Activated CD4-positive, alpha-beta T cell treated with anti-CD3 and anti-CD28 coated beads for 4 hours (primary cell): ENCODE results near the gene FARS2.
A peak's percentile ranks its signal among the peaks of the same experiment; 100 is the strongest.

Source experiments
- DNase-seq, 2 donors: peaks; one replicate each; pipeline ENCODE4 v3.0.0-alpha.2; 2020

The FARS2 gene

DNA sequence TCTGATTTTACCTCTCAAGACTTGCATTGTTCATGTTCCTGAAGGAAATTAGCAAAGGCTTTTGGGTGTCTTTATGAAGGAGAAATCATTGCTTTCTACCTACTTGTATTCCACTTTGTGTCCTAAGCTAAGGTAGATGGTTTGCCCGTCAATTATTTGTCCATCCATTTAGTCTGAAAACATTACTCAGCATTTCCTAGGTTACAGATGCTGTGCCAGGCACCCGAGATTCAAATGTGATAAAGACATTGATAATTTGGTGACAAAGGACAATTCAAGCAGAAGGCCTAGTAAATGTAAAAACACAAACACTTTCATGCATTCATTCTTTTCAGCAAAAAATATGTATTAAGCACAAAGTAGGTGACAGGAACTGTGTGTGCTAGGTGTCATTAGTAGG is 251.1 kb downstream of the FARS2 start:
- no peak for DNase-seq

DNA sequence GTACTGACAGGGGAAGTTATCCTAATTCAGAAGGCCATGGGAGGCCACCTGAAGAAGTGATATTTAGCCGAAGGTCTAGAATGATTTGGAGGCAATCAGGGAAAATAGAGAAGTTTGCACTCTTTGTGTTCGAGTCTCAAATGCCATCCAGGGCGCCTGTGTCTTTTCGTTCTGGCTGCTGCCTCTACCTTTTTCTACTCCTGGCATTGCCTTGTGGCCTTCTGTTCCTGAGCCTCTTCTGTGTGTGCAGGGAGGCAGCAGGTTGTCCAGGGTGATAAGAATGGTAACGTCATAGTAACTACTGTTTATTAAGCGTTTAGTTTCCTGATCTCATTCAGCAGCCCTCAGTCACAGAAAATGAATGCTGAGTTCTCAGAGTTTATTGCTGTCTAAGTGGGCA is 252.1 kb downstream of the FARS2 start:
- DNase-seq: no peak

DNA sequence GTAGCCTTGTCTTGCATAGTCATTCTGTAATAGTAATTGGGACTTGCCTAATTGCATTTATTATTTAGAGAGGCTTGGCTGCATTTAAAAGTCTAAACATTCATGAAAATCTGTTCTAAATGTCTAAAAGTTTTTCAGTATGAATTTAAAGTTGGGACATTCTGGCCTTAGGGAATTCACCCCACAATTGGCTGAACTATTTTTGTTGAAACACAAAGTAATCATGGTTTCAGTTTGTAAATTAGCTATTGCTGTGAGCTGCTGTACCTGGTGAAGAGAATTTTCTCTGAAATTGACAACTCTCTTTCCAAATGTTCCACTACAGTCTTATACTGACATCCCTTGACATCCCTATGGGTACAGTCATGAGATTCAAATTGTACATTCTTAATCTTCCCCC is 253.0 kb downstream of the FARS2 start:
- no peak for DNase-seq

DNA sequence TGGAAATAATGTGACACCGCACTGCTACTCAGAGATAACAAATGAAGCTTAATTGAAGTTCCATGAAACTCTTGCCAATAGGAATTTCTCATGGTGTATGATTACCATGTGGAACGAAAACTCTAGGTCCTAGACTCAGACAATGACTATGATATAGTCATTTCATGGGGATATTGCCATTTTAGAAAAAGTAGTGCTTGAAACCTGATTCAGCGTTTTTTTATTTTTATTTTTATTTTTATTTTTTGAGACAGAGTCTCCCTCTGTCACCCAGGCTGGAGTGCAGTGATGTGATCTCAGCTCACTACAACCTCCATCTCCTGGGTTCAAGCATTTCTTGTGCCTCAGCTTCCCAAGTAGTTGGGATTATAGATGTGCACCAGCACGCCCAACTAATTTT is 253.9 kb downstream of the FARS2 start:
- DNase-seq: no peak

DNA sequence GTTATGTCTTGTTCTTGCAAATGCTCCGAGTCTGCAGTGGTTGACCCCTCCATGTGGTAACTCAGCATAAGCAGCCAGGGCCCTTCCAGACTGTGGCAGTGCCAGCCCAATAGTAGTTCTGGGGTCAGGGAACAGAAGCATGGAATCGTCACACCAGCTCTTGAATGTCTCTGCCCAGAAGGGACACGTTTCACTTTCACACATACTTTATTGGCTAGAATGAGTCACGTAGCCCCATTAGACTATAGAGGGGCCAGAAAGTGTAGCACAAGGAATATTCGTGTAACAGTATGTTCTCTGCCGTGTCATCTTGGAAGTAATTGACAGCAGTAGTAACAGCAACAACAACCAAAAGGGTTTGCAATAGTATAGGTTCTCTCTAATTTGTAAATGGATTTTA is 254.7 kb downstream of the FARS2 start:
- DNase-seq: no peak

DNA sequence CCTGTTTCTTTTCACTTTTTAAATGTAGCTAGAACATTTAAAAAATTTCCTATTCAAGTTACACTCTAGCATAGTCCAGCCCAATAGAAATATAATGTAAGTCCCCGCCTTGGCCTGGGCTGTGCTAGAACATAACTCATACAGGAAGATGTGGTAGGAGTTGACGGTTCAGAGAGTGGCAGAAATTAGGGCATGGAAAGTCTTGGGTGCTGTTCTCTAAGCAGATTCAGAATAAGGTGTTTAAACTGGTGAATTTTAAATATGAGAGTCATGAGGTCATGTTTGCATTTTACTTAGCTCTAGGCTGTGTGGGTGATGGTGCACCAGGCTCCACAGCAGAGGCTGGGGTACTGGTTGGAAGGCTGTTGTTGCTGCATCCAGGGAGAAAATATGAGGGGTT is 256.5 kb downstream of the FARS2 start:
- peak; percentile 12 to 36 for DNase-seq

DNA sequence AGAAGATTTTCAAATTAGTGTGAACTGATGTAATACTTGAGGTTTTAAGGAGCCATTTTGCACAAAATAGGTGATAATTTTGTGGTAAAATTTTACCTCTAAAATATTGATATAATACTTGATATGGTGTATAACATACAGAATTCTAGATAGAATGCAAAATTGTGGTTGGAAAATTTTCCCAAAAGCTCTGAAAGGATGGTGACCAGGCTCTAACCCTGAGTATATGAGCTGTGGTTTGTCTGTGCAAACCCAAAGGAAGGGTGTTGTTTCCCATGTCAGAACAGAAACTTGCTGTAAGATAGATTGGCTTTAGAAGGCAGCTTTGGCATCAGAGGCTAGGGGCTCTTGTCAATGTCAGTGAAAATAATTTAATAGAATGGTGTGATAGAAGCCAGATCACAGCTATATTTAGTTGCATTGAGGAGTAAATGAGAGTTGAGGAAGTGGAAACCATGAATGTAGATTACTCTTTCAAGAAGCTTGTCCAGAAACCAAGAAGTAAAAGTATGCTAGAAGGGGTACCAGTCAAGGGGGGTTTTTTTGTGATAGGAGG is 257.7 kb downstream of the FARS2 start:
- DNase-seq: no peak

DNA sequence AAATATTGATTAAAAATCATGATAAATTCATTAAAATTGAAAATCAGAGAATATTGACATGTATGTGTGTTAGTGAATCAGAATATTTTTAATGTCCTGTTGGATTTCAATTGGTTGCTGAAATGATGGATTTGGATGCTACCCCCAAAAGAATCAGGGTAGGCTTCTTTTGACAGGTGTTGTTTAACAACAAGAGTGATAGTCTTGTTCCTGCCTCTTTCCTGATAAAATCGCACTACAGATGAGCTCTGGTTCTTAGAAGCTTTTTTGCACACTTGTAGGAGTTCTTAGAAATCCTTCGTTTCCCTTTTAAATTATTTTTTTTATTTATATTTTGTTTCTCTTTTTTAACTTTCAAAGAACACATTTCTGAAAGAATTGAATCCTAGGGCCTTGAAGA is 259.5 kb downstream of the FARS2 start:
- DNase-seq: no peak

DNA sequence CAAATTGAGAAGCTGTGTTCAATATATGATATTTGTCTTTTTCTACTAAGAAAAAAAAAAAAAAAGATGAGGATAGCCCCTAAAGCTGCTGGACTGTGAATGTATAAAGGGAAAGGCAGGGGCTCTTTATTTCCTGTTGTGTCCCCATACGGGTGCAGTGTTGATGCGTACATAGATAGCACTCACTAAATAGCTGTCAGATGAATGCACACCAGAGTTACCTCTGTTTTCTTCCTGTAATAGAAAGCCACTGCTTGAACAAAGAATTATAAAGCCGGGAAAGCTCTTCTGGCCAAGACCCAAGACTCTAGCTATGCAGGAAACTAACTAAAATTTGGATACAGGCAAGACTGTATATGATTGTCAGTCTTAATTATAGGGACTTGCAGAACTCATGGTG is 260.0 kb downstream of the FARS2 start:
- DNase-seq: no peak

DNA sequence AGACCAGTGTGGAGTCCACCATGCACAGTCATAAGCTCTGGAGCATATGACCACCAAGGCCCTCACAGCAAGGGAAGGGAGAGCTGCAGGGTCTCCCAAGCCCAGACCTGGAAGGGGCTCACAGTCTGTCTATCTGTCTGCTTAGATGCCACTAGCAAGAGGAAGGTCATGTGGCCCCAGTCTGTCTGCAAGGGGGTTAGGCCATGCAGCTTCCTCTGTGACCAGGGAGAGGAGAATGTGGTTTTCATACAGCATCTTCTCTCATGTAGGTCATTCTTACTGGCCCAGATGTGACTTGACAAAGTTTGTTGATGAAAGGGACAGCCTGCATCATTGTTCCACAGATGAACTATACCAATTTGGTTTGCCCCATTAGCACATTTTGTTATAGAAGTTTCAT is 260.8 kb downstream of the FARS2 start:
- no peak for DNase-seq

DNA sequence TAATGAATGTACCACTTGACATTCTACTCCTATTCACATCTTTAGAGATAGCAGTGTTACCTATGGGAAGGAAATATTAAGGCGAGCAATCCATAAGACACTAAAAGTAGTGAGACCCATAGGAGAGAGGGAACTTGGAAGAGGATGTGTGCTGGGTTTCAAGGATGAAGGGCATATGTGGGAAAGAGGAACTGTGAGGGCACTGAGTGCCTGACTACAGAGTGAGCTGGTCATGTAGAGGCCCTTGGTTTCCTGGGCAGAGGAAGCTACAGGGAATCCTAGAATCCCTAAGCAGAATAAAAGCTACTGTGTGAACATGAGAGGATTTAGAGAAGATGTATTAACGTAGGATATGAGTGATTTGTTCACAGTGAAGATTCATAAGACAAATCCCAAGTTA is 262.8 kb downstream of the FARS2 start:
- no peak for DNase-seq

DNA sequence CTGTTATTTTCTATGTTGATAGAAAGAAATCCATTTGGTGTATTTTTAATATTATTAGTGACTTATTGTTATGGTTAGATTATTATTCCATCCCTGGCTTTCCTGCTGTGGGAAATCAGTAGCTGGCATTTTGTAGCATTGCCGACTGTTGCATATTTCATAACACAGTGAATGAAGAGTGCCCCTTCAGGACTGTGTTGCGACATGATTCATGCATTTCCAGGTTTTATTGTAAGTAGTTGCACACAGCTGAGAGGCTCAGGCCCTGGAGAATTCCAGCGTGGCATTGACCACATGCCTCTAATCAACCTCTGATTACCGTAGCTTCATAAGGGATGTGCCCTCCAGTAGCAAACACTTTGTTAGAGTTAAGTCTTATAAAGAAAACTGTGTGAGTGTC is 263.9 kb downstream of the FARS2 start:
- no peak for DNase-seq

DNA sequence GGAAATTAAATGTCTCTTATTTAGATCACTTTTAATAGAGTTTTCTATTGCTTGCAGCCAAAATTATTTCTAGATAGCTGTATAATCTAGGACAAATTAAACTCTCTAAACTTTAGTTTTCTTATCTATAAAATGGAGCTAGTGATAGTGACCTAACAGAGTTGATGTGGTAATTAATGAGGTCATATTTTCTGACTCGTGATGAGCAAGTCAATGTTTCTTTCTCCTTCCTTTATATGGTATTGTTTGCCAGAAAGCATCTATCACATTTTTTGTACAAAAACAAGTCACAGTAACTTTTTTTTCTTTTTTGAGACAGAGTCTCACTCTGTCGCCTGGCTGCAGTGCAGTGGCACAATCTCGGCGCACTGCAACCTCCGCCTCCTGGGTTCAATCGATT is 267.7 kb downstream of the FARS2 start:
- DNase-seq: no peak

DNA sequence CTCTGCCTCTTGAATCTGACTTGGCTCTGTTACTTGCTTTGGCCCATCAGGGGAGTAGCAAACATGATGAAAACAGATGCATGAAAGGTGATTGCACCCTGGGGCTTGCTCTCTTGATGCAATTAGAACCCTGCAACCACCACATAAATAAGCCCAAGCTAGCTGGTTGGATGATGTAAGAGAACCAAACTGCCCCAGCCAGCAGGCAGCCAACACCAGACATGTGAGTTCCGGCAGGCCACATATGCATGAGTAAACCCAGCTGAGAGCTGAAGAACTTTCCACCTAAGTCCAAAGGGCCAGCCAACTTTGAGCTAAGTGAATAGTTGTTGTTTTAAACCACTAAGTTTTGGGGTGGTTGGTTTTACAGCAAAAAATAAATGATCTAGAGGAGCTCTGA is 268.4 kb downstream of the FARS2 start:
- no peak for DNase-seq

DNA sequence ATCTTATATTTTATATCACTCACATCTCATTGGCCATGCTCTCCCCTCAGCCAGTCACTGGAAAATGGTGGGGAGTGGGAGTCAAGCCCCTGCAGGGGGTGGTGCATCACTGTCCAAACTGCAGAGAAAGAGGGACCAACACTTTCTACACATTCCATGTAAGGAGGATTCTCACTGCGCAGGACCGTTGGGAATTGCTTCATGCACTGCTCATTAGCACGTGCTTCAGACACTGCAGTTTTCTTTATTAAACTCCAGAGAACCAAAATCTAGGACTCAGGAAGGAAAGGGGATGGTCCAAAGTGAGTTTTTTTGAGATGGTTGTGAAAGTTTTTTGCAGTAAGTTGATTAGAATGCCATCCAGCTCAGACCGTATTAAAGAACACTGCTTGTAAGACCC is 269.8 kb downstream of the FARS2 start:
- DNase-seq: no peak

DNA sequence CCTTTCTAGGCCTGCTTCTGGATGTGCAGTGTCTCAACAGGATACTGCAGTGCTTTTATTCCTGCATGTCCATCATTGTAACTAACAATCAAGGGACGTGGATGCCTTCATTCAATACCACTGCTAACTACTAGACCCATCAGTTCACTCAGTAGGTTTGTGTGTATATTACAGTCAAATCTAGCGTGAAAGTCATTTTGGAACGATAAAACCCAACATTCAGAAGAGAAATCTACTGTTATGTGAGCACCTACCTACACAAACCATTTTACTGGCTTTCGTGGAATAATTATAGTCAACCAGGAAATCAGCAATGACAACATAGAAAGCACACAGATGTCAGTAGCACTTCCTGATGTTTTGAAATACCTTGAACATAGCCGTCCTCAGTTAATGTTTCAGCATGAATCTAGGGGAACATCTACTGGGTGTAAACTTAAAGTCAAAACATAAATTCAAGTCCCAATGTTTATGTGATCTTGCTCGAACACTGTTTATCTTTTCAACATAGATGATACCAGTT is 270.6 kb downstream of the FARS2 start:
- DNase-seq: no peak

DNA sequence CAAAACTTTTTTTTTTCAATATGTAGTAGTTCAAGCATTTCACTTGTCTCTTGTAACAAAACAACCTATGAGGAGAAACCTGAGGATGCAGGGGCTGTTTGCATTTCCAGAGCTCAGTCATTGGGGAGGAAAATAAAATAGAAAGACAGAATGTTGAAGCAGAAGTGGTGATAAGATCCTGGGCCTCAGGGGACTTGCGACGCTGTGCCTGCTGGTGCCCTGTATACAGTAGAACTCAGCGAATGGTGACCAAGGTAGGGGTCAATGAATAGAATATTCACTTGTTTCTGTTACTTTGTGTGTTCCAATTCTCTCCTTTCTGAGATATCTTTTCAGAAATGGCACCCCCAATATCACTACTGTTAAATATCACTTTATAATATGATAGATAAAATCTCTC is 271.6 kb downstream of the FARS2 start:
- no peak for DNase-seq

DNA sequence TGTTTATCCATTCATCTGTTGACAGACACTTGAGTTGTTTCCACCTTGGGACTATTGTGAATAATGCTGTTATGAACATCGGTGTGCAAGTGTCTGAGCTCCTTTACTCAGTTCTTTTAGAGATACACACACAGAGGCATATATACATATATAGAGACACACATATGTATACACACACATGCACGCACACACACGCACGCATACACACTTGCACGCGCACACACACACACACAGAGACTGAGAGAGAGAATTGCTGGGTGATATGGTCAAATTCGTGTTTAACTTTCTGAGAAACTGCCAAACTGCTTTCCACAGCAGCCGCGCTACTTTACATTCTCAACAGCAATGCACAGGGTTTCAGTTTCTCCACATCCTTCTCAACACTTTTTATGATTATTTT is 273.3 kb downstream of the FARS2 start:
- DNase-seq: no peak

DNA sequence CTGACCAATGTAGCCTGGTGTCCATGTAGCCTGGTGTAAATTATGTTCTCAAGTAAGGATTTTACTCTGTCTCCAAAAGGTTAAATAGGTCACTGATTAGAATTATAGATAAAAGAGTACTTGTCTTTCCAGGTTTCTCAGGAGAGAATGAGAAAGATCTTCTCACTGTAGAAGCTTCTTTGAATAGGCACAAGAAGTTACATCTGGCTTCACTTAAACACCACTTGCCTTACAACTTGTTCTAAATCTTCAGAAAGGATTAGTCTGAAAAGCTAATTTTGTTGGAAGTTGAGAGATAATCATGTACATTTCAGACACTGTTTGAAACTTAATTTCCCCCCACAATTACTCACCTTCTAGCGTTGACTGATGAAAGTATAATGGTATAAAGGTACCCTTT is 275.3 kb downstream of the FARS2 start:
- no peak for DNase-seq

DNA sequence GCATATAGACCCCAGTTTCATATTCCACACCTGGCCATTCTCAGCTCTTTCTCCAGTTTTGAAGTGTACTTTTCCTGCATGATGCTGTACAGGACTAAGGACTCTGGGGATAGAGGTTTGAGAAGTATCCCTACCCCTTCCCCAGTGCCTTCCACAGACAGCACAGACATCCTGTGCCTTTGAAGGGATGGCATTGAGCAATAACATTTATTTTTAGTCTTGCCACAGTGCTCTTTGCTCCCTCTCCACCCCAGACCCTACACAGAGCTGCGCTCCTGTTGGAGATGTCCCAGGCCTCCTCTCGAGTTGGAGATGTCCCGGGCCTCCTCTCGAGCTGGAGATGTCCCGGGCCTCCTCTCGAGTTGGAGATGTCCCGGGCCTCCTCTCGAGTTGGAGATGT is 275.8 kb downstream of the FARS2 start:
- no peak for DNase-seq

DNA sequence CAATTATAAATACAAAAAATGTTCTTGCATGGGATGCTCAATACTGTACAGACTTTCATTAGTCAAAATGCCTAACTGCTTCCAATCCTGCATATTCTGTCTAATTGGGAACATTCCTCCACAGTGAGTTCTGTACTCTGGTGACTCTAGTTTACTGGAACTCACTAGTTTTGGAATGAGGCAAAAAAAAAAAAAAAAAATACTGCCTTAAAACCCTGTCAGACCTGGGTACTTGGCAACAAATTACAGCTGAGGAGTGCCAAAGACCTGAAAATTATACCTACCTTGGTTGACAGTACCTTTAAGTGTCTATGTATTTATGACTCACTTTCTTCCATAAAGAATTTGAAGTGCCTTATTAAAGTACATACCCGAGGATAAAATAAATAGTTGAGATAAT is 276.7 kb downstream of the FARS2 start:
- no peak for DNase-seq

DNA sequence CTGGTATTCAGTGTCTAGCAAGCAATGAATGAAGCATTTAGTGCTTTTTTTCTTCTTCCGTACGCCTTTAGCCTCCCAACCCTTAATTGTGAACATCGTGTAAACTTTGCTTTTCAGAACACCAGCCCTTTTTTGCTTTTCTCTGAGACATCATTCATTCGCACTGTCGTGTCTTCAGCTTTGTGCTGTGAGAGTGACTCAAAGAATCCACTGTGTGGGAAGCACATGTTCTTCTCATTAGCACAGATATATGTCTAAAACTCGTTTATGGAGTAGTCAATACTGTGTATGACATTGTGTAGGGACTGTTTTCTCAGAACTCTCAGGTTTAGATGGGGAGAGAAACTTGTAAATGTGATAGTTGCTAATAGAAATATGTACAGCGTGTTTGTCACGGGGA is 279.1 kb downstream of the FARS2 start:
- DNase-seq: no peak

DNA sequence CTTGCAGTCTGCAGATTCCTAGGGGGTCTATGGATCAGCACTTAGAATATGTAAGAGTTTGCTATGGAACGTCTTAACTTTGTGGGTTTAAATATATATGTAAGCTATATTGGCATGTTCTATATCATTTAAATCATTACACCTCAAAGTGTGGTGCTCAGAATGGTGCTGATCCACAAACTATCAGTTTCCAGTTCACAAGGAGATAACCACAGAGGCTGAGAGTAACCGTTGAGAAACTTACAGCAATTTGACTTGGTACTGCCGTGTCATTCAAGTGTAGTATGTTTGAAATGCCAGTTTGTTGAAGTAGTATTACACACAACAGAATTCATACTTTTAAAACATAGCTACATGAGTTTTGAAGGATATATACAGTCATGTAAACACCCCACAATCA is 279.7 kb downstream of the FARS2 start:
- DNase-seq: no peak

DNA sequence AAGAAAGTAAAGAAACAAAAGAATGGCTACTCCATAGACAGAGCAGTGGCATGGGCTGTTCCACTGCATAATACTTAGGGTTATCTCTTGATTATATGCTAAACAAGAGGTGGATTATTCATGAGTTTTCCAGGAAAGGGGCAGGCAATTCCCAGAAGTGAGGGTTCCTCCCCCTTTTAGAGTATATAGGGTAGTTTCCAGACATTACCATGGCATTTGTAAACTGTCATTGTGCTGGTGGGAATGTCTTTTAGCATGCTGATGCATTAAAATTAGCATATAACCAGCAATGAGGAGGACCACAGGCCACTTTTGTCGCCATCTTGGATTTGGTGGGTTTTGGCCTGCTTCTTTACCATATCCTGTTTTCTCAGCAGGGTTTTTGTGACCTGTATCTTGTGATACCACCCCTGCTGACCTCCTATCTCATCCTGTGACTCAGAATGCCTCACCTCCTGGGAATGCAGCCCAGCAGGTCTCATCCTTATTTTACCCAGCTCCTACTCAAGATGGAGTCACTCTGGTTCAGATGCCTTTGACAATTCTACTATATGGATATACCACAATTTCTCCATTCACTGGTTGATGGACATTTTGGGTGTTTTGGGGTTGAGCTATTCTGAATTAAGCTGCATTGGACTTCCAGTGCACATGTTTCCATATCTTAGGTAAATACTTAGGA is 280.6 kb downstream of the FARS2 start:
- DNase-seq: no peak

DNA sequence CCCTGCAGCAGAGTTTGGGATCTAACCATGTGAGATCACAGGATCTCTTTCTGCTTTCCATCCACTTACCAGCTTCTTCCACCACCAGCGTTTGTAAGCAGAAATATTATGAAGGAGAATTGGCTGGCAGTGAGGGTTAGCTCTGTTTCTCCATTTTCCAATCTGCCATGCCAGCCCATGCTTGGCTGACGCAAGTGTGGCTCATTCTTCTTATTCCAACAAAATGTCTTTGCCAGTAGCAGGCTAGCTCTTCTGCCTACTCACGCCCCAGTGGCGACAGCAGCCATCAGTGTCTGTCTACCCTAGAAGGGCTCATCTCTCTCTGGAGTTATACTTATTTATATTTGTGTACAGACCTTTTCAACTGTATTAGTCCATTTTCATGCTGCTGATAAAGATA is 286.2 kb downstream of the FARS2 start:
- no peak for DNase-seq
